ENCODE data around the gene EPN2.

DNA sequence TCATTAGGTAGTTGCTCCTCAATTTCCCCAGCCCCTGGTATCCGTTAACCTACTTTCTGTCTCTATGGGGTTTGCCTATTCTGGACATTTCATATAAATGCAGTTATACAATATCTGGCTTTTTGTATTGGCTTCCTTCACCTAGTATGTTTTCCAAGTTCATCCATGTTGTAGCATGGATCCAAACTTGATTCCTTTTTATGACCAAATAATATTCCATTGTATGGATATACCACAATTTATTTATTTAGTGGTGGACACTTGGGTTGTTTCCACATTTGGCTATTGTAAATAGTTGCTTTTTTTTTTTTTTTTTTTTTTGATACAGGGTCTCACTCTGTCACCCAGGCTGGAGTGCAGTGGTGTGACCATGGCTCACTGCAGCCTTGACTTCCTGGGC lies 15.9 kb downstream of the EPN2 start:
- no peak for TF ChIP-seq POLR2A (IDR thresholded peaks at IDR 0.05)
- TF ChIP-seq, protein P1, sequence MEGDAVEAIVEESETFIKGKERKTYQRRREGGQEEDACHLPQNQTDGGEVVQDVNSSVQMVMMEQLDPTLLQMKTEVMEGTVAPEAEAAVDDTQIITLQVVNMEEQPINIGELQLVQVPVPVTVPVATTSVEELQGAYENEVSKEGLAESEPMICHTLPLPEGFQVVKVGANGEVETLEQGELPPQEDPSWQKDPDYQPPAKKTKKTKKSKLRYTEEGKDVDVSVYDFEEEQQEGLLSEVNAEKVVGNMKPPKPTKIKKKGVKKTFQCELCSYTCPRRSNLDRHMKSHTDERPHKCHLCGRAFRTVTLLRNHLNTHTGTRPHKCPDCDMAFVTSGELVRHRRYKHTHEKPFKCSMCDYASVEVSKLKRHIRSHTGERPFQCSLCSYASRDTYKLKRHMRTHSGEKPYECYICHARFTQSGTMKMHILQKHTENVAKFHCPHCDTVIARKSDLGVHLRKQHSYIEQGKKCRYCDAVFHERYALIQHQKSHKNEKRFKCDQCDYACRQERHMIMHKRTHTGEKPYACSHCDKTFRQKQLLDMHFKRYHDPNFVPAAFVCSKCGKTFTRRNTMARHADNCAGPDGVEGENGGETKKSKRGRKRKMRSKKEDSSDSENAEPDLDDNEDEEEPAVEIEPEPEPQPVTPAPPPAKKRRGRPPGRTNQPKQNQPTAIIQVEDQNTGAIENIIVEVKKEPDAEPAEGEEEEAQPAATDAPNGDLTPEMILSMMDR (IDR thresholded peaks at IDR 0.05): no peak

All from thyroid gland (tissue), 4 donors.